NCI-H1694 treated with DMSO at 0.1 percent for 48 hours (cell line): ENCODE measurements around the gene SPI1.

ENCODE experiments used
- DNase-seq: peaks from one replicate; lab custom pipeline; 2025; lab: John Stamatoyannopoulos, UW

The SPI1 gene

GRCh38 chr11:47357985-47358730 lies 20.2 kb downstream of the SPI1 start:
- no peak for DNase-seq

GRCh38 chr11:47356998-47357329 lies 21.4 kb downstream of the SPI1 start:
- no peak for DNase-seq

GRCh38 chr11:47356129-47356997 lies 22.0 kb downstream of the SPI1 start:
- DNase-seq, result no peak

GRCh38 chr11:47355283-47356128 lies 22.8 kb downstream of the SPI1 start:
- DNase-seq, result peak; percentile 75

- no peak for DNase-seq
Measured at GRCh38 chr11:47354913-47355282, 23.4 kb downstream of the SPI1 start.

- DNase-seq, result no peak
Measured at GRCh38 chr11:47353978-47354774, 24.2 kb downstream of the SPI1 start.

GRCh38 chr11:47352556-47352955 lies 25.8 kb downstream of the SPI1 start, which contains the start of gene MYBPC3:
MYBPC3 (minus strand) TSS chr11:47352702; CDS start chr11:47352647, 55 bp downstream.
- DNase-seq, result no peak

- no peak for DNase-seq
Measured at GRCh38 chr11:47351156-47352126, 26.9 kb downstream of the SPI1 start.

GRCh38 chr11:47350315-47350714 lies 28.0 kb downstream of the SPI1 start:
- DNase-seq, result no peak

- no peak for DNase-seq
Measured at GRCh38 chr11:47349521-47350095, 28.7 kb downstream of the SPI1 start.

- DNase-seq, result peak; percentile 23
Measured at GRCh38 chr11:47348859-47349258, 29.5 kb downstream of the SPI1 start.

GRCh38 chr11:47348131-47348802 lies 30.1 kb downstream of the SPI1 start:
- no peak for DNase-seq

GRCh38 chr11:47347137-47347536 lies 31.2 kb downstream of the SPI1 start:
- no peak for DNase-seq

GRCh38 chr11:47345890-47346563 lies 32.3 kb downstream of the SPI1 start:
- DNase-seq, result no peak

GRCh38 chr11:47342854-47343253 lies 35.5 kb downstream of the SPI1 start:
- no peak for DNase-seq

- DNase-seq, result no peak
Measured at GRCh38 chr11:47342036-47342803, 36.1 kb downstream of the SPI1 start.

- no peak for DNase-seq
Measured at GRCh38 chr11:47340980-47341775, 37.2 kb downstream of the SPI1 start.
